ENCODE data around the gene GALNT10.

The GALNT10 gene

GRCh38 chr5:154300207-154300883 lies 109.8 kb downstream of the GALNT10 start:
- no peak for DNase-seq

DNA sequence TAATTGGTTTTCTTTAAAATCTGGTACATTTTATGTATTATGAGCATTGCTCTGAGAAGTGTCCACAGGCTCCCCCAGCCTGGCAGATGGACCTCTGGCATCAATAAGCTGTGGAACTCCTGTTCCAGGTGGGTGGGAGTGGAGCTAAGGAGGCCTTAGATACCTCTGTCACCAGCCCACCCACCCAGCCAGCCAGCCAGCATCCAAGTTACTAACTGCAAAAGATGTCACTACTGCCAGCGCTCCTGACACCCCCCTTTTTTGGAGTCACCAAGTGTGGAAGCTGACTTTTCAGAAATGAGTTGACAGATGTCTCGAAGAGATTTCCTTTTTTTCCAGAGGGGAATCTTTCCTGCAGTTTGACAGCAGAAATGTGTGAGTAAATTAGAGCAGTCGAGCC lies 111.2 kb downstream of the GALNT10 start:
- no peak for DNase-seq

GRCh38 chr5:154302161-154302560 lies 111.6 kb downstream of the GALNT10 start:
- DNase-seq: no peak

DNA sequence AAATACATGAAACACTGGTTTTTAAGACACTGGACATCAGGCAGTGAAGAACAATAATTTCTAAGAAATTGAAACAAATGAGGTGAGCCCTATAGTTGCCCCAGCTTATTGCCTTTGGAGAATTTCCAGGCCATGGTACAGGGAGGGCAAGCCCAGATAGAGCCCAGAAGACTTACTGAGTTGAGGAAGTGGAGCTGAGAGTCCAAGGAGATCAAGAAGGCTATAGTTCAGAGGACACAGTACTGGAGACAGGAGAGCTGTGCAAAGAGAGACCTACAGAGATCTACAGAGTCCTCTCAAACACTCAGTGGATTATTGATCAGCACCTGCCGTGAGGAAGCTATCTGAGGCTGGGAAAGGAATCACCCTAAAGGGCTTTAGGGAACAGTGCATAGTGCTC lies 112.6 kb downstream of the GALNT10 start:
- DNase-seq: no peak

GRCh38 chr5:154308443-154309370 lies 118.2 kb downstream of the GALNT10 start:
- DNase-seq: no peak

DNA sequence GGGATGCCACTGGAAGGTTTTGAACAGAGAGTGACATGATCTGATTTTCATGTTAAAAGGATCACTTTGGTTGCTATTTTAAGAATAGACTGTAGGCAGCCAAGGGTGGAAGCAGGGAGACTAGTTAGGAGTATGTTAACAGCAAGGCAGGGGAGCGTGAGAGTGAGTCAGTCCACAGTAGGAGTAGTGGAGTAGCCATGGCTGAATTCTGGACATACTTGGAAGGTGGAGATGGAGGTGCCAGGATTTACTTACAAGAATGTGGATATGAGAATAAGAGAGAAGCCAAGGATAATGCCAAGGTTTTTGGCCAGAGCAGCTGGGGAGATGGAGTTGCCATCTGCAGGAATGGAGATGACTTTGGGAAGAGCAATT lies 118.8 kb downstream of the GALNT10 start:
- DNase-seq: no peak

GRCh38 chr5:154309805-154310204 lies 119.3 kb downstream of the GALNT10 start:
- DNase-seq: no peak

GRCh38 chr5:154311362-154311761 lies 120.8 kb downstream of the GALNT10 start:
- DNase-seq: peak in 1 of 2 donors; percentile 0

DNA sequence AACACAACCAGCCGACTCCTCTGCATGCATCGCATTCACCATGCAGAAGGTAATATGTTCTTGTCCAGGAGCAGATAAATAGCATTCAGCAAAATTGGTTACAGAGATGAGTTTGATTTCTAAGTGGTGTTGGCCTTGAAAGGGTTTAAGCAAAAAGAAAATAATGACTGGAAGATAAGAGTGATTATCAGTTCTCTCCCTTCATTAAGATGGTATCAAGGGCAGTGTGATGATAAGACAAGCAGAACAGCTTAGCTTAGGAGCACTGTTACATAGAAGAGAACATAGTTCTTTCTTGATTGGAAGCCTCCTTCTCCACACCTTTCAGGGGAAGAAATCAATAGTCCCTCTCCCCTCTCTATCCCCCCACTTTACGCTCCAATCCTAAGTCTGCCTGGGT lies 121.5 kb downstream of the GALNT10 start:
- DNase-seq: no peak

DNA sequence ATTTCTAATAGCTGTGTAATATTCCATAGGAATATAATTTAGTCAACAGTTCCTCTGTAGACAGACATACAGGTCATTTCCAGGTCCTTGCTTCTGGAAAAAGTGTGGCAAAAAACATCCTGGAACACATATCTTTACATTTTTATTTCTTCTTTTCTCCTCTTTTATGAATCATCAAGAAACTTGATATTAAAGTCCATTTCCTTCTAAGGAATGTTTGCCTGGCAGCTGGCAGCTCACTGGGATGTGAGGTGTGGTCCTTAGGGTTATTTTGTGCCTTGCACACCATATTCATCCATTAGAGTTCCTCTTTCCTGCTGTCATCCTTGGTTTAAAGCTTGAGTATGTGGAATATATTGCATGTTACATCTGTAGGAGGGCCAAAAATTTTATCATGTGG lies 122.0 kb downstream of the GALNT10 start:
- DNase-seq: no peak

DNA sequence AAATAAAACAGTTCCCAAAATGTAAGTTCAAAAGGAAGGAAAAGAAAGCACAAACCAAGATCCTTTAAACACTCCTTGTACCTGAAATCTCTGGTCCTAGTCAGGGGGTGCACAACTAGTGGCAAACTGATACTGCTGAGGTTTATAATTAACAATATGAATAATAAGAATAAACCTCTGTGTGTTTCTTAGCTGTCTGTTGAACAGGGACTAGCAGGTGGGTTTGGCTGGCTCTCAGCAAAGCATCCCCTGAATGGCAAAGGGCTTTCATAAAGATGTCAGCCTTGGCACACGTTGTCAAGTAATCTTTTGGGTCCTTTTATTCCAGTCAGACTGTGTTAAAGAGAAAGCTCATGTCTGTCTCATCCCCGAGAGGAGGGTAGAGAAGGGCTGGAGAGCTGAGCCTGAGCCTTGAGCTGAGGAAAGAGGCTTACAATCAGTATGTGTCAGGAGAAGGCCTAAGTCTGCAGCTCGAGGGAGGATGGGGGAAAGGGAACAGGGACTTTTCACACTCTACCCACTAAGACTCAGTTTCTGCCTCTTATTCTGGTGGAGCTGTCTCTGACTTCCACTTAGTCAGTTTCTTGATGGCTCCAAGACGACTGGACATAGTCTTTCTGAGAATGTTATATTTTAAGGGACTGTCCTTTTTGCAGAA lies 123.0 kb downstream of the GALNT10 start:
- no peak for DNase-seq

DNA sequence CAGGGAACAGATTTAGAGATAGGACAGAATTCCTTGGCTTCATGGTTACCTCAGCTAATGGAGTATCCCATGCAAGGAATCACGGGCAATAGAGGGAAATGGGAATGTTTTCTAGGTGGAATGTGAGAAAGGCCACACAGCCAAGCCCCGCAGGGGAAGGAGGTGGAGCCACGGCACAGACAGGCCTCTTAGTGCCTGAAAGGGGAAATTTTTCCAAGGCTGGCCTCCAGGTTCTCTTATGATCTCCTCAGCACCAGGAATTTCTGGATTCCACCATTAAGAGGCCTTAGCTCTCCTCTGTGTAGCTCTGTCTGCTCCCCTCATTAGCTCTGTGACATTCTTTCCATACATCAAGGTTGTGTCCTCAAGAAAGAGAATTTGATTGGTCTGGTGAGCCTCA lies 124.7 kb downstream of the GALNT10 start:
- no peak for DNase-seq

DNA sequence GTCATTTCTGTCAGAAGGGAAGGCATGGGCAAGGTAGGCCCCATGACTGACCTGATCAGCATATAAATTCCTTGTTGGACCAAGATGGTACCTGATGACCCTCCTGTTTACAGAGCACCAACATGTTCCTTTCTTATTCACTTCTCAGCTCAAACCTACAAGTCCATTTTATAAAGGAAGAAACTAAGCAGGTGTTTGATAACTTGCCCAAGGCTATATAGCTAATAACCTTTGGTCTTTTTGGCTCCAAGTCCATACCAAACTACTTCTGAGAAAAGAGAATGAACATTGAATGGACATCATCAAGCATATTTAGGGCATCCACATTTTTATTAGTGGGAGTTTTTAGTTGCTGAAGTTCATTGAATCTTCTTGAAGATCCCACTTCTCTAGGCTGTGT lies 125.2 kb downstream of the GALNT10 start:
- DNase-seq: no peak

DNA sequence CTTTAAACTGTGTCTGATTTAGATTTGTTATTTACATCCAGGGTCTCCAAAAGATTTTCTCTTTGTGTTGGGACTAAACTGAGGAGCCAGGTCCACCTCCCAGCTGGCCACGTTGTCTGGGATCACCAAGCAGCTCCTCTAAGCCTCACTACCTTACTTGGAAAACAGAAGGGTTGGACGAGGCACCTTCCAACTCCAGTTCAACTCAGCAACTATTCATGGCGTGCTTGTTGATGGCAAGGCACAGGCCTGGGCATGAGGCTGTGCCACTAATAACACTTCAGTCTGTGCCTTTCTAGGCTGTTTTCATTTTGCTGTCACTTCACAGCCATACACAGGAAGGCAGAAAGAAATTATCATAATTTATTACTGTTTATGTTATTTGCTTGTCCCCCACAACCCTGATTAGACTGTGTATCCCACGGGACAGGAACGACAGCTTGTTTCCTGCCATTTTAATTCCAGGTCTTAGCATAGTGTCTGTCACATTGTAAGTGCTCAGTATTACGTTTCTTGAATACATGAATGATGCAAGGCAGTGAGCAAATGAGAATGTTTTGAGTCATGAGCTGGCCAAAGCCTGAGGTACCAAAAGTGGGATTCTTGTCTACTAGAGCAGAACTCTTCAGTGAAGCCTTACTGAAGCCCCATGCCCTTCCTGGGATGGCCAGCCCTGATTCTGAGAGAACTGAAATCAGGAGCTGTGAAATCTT lies 125.8 kb downstream of the GALNT10 start:
- no peak for DNase-seq

GRCh38 chr5:154317916-154318315 lies 127.4 kb downstream of the GALNT10 start:
- no peak for DNase-seq

- DNase-seq: no peak
These were observed 128.2 kb downstream of the GALNT10 start for GRCh38 chr5:154318691-154319090.

GRCh38 chr5:154319736-154320135 lies 129.2 kb downstream of the GALNT10 start:
- no peak for DNase-seq

DNA sequence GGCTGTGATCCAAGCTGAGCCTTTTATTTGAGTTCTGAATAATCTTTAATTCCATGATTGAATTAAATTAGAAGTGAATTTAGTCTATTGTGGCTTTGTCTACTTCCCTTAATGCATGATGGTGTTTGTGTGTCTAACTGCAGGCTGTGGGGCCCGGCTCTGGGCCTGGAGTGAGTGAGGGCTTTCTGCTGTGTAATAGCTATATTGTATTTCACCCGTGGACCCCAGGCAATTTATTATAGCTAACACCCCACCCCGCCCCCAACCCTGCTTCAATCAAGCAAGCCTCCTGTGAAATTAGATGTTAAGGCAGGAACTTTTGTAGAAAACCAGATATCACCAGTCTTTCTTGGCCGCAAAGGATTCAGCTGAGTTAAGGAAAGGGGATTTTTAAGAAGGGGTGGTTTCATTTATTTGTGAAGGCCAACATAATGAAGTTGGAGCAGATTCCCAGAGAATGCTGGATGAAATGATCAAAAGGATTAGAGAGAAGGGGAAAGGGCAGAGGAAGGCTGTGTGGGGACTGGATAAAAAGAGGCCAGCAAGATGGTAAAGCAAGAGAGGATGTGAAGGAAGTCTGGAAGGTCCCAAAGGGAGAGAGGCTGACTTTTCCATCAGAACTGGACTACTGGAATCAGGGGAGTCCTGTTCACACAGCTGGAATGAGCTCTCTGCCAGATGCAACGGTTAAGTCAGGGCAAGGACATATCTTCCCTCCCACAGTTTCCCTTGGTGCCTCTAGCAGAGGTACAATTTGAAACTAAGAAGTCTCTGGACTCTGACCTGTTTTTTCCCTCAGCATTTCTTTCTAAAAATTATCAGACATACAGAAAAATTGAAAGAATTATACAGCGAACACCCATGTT lies 129.9 kb downstream of the GALNT10 start:
- no peak for DNase-seq

DNA sequence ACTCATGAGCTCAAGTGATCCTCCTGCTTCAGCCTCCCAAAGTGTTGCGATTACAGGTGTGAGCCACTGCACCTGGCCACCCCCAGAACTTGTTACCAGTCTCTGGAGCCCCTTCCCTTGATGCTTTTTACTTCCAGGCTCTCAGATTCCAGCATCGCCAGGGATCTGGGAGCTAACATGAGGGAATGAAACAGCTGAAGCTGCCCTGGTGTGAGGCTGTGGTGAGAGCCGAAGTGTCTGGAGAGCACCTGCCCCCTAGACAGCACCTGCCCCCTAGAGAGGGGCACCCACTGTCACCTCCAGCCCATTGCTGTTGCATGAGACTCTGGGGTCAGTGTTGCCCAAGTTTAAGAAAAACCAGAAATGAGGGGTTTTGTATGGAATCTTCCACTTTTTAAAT lies 131.0 kb downstream of the GALNT10 start:
- no peak for DNase-seq

GRCh38 chr5:154324033-154324432 lies 133.5 kb downstream of the GALNT10 start:
- DNase-seq: no peak

DNA sequence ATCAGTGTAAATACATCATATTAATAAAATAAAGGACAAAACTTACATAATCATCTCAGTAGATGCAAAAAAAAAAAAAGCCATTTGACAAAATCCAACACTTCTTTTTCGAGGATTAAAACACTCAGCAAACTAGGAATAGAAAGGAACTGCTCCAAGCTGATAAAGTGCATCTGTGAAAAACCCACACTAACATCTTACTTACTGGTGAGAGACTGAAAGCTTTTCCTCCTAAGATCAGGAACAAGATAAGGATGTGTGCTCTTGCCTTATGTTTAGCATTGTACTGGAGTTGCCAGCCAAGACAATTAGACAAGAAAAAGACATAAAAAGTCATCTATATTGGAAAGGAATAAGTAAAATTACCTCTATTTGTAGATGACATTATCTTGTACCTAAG lies 135.0 kb downstream of the GALNT10 start:
- DNase-seq: no peak

GRCh38 chr5:154329062-154329461 lies 138.5 kb downstream of the GALNT10 start:
- no peak for DNase-seq

Measured in stimulated activated CD4-positive, alpha-beta T cell treated with anti-CD3 and anti-CD28 coated beads, Interleukin-2, amount 100 ng/mL, for 48 hours (primary cell).